Epidermal melanocyte (primary cell): ENCODE results near the gene PRAF2.

ENCODE experiments used
- DNase-seq: peaks from one replicate; pipeline ENCODE4 v3.0.0; 2011; ENCODE audit warnings: low spot score; ENCODE audit not compliant: insufficient read length

PRAF2 gene, protein sequence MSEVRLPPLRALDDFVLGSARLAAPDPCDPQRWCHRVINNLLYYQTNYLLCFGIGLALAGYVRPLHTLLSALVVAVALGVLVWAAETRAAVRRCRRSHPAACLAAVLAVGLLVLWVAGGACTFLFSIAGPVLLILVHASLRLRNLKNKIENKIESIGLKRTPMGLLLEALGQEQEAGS

DNA sequence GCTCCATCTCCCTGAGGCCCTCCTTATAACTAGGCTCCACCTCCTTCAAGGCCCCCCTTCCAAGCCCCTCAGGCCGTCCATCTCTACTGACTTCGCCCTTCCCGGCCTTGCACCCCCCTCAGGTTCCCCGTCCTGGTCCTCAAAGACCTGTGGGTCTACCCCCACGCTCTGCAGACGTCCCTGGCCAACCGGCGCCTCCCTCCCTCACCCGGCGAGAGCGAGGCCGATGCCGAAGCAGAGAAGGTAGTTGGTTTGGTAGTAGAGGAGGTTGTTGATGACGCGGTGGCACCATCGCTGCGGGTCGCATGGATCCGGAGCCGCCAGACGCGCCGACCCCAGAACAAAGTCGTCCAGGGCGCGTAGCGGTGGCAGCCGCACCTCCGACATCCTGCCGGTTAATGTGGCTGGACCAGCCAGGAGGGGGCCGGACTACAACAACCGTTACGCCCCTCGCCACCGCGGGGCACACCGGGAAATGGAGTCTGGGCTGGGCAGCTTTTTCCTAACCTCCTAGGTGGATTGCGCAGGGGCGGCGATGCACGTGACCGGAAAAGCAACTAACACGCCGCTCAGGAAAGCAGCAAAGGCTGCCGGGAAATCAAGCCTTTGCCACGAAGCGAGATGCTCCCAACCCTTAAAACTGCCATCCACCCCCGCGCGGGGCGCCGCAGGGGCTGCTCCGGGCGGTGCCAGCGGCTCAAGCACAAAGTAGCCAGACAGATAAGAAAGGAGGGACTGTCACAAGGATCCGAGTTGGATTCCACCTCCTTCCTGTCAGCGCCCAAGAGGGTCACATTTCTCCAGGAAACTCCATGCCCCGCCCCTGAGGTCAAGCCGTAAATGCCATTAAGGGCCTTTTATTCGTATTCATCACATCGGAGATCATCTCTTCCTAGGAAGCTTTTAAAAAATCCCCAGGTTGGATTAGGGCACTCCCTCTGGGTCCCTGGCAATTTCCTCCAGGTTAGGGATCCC, at the start of gene PRAF2:
PRAF2 (minus strand) TSS at position 402 of the 975 bp plus-strand sequence; CDS start at position 387, 15 bp downstream.
- DNase-seq: peak; percentile 96

DNA sequence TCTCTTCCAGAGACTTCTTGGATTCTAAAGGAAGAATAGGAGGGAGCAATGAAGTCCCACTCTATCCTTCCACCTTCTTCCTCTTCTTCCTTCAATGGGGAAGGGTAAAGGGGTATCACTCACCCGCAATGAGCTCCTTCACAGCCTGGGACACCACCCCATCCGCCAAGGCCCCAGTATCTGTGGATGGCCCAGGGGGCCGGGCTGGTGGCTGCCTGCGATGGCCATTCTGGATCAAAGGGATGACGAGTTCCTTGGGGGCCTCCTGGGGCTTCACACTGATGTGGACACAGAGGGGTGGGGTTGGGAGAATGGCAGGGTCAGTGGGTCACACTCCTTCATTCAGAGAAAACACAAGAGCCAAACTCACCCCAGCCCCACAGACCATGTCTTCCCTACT, 48.7 kb upstream of the PRAF2 start:
- DNase-seq: no peak

DNA sequence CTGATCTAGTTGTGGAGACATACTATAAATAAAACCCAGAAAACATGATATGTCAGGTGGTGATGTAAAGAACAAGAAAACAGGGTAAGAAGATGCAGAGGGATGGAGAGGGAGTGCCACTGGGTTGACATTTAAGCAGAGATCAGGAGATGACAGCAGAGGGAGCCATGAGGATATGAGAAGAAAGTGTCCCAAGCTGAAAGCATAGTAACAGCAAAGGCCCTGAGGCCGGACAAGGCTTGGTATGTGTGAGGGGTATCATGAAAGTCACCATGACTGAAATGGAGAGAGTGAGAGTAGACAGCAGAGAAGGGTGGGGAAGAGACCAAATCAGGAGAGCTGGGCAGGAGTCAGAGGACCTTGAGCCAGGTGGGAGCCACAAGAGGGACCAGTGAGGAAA, 46.3 kb upstream of the PRAF2 start:
- no peak for DNase-seq

GRCh38 chrX:49117581-49117980, 43.8 kb upstream of the PRAF2 start:
- no peak for DNase-seq

DNA sequence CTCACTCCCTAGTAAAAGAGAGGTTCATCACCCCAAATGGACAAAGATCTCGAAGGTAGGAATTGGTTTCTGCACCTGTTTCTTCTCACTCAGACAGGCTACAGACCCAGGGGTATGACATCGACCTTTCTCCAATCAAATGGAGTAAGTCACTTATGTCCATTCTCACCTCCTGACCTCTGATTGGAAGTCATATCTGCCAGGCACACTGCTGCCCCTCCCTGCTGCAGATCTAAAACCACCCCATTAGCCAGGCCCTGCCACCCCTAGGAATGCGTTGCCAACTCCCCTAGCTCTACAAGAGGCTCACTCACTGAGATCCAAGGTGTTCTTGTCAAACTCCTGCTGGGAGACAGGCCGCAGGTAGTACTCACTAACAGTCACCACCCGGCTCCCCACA, 42.9 kb upstream of the PRAF2 start:
- DNase-seq: no peak

- no peak for DNase-seq
These were observed 42.3 kb upstream of the PRAF2 start for GRCh38 chrX:49116076-49116475.

- no peak for DNase-seq
These were observed 38.0 kb upstream of the PRAF2 start for GRCh38 chrX:49111791-49112190.

DNA sequence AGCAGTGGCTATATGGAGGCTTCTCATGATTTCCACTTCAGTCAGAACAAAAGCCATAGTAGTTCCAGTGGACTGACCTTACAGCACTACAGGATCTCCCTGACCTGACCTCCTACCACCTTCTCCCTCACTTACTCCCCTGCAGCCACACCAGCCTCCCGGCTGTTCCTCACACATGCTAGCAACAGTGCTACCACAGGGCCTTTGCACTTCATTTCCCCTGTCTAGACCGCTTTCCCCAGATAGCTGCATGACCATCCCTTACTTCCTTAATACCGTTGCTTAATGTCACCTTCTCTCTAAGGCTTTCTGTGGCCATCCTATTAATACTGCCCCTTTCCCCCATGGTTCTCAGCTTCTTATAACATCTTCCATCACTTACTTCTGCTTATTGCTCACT, 36.6 kb upstream of the PRAF2 start:
- no peak for DNase-seq

GRCh38 chrX:49108641-49109040, 34.8 kb upstream of the PRAF2 start:
- DNase-seq: no peak

GRCh38 chrX:49106930-49107329, 33.1 kb upstream of the PRAF2 start:
- DNase-seq: no peak

DNA sequence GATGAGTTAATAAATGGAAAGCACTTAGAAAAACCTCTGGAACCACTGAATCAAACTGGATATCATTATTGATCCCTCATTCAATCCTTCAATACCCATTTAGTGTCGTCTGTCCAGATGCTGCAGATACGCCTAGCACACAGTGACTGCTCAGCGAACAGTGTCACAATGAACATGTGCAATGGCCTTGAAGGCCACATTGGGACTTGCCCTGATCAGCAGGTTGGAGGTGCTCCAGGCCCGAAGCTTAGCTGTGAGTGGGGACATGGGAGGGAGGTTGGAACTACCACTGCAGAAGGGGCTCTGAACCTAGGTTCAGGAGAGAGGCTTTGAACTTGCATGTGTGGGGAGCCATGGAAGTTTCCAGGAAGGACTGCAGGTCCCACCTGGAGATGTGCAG, 32.5 kb upstream of the PRAF2 start:
- DNase-seq: no peak

DNA sequence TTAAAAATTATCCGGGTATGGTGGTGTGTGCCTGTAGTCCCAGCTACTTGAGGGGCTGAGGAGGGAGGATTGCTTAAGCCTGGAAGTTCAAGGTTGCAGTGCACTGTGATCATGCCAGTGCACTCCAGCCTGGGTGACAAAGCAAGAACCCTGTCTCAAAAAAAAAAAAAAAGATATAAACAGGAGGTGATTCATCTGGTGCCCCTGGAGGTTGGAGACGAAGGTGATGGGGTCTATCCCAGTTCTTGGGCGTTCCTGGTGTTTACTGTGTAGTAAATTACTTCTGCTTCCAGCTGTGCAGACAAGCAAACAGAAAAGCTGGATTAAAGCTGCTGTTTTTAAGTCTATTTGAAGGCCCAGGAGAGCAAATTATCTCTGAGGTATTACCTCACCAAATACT, 29.8 kb upstream of the PRAF2 start:
- no peak for DNase-seq

- DNase-seq: no peak
These were observed 28.4 kb upstream of the PRAF2 start for GRCh38 chrX:49102190-49102589.

- DNase-seq: no peak
These were observed 27.8 kb upstream of the PRAF2 start for GRCh38 chrX:49101629-49101984.

DNA sequence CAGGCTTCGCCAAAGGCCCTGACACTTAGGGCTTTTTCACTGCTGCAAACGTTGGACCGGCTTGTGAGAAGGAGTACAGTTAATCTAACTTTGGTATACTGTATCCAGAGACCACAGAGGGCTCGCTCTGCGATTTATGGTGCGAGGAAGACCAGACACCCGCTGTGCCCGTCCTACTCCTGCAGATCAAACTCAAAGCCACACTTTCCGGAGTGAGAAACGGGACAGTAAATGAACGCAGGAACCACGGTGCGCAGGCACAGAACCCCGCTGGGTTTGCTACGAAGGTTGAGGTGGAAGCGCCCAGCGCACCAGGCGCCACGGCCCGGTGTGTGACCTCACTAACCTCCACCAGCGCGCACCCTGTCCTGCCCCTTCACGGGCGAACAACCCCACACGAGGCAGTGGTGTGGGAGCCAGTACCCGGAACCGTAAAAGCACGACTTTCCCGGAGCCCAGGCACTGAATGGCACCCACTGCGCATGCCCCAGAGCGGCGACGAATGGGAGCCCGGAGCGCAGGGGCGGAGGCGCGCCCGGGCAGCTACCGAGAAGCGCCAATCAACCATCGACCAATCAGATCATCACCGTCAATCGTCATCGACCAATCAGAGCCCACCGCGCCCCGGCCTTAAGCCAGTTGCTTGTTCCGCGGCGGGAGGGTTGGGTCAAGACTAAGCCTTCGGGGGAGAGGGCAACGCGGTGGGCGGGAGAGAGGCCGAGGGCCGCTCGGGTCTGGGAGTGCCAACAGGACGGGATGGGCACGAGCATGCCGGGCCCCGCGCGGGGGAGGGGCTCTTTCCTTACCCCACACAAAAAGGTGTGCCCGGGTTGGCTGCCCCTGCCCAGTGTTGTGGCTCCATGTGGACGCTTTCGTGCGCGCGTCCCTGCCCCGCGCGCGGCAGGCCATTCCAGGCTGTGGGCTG, 27.2 kb upstream of the PRAF2 start:
- DNase-seq: peak; percentile 97

- no peak for DNase-seq
These were observed 22.6 kb upstream of the PRAF2 start for GRCh38 chrX:49096419-49096818.

GRCh38 chrX:49089553-49089952, 15.8 kb upstream of the PRAF2 start:
- DNase-seq: no peak

DNA sequence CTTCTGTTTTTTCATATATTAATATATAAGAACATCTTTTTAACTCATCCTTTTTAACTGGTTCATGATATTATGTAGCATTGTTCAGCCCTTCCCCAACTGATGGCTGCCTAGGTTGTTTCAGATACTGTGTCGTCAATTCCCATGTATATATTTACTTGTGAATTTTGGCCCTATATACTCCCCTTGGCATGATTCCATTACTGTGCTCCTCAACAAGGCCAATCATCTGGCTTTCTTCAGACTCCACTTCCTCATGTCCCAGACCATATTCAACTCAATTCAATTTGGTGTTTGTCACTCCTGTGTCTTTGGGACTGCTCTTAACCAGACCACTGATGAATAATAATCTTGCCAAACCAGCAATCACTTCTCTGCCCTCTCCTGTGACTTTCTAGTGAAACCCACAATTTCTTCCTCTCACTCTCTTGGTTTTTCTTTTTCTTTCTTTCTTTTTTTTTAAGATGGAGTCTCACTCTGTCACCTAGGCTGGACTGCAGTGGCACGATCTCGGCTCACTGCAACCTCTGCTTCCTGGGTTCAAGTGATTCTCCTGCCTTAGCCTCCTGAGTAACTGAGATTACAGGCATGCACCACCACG, 8.6 kb upstream of the PRAF2 start:
- no peak for DNase-seq

- DNase-seq: peak; percentile 71
These were observed 6.0 kb upstream of the PRAF2 start, which contains the start of gene WDR45 for GRCh38 chrX:49079489-49080428. TSS of gene WDR45 (minus strand) at chrX:49079887. CDS start at chrX:49078095, 1,792 bp downstream.

DNA sequence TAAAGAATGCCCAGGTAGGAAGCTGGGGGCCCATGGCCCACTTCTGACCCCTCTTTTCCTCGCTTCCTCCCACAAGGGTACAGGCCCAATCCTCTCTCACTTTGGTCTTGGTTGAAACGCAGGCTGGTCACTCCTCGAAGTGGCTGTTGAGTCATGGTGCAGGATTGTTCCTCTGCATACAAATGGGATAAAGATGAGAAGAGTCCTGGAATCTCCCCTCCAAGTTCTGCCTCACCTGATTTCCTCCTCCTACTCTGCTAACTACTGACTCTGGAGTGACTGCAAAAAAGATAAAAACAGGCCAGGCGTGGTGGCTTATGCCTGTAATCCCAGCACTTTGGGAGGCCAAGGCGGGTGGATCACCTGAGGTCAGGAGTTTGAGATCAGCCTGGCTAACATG, 4.1 kb upstream of the PRAF2 start:
- DNase-seq: no peak
